Daoy (cell line): ENCODE results near the gene GRID1. TPM values are rescaled to one million over a fixed set of nuclear protein-coding genes. Genes with fewer than 3 reads are reported as not detected.

Source experiments
- DNase-seq: peaks from one replicate; pipeline ENCODE4 v3.0.0-alpha.2; 2015; ENCODE audit warnings: low read depth
- total RNA-seq: library from RNA; depleted of rRNA; stranded (reverse); fragments of >200 nt; shearing (Covaris generic); gene quantifications from 2 replicates; pipeline ENCODE4 v1.2.3, GENCODE V29; 2014

GRID1 gene
- total RNA-seq, 1 experiment from 2014 or later, result not detected

GRCh38 chr10:85900061-85900460 is 466.5 kb downstream of the GRID1 start:
- DNase-seq, result no peak

- no peak for DNase-seq
These were observed 475.1 kb downstream of the GRID1 start for GRCh38 chr10:85891472-85891871.

- no peak for DNase-seq
These were observed 478.0 kb downstream of the GRID1 start for GRCh38 chr10:85888559-85888958.

GRCh38 chr10:85888004-85888403 is 478.6 kb downstream of the GRID1 start:
- DNase-seq, result no peak

- no peak for DNase-seq
These were observed 492.4 kb downstream of the GRID1 start for GRCh38 chr10:85874208-85874607.

GRCh38 chr10:85873063-85873462 is 493.5 kb downstream of the GRID1 start:
- no peak for DNase-seq

GRCh38 chr10:85868627-85869499 is 497.7 kb downstream of the GRID1 start:
- no peak for DNase-seq

- no peak for DNase-seq
These were observed 501.6 kb downstream of the GRID1 start for GRCh38 chr10:85864868-85865526.

- no peak for DNase-seq
These were observed 502.4 kb downstream of the GRID1 start for GRCh38 chr10:85864173-85864549.

- DNase-seq, result no peak
These were observed 503.1 kb downstream of the GRID1 start for GRCh38 chr10:85863301-85864172.

- no peak for DNase-seq
These were observed 503.8 kb downstream of the GRID1 start for GRCh38 chr10:85862771-85863170.

GRCh38 chr10:85861513-85862197 is 504.9 kb downstream of the GRID1 start:
- no peak for DNase-seq

GRCh38 chr10:85859859-85860258 is 506.7 kb downstream of the GRID1 start:
- DNase-seq, result no peak

GRCh38 chr10:85858776-85859515 is 507.6 kb downstream of the GRID1 start:
- DNase-seq, result no peak

GRCh38 chr10:85857791-85858190 is 508.8 kb downstream of the GRID1 start:
- DNase-seq, result no peak

- DNase-seq, result no peak
These were observed 509.3 kb downstream of the GRID1 start for GRCh38 chr10:85857305-85857704.

- no peak for DNase-seq
These were observed 514.7 kb downstream of the GRID1 start for GRCh38 chr10:85851934-85852333.

- DNase-seq, result no peak
These were observed 515.3 kb downstream of the GRID1 start for GRCh38 chr10:85851325-85851724.

- no peak for DNase-seq
These were observed 515.9 kb downstream of the GRID1 start for GRCh38 chr10:85850736-85851135.

- no peak for DNase-seq
These were observed 517.3 kb downstream of the GRID1 start for GRCh38 chr10:85849315-85849714.

GRCh38 chr10:85848756-85849155 is 517.8 kb downstream of the GRID1 start:
- no peak for DNase-seq
